HFF-Myc (cell line): ENCODE data around the gene METRNL.

ENCODE experiments used
- DNase-seq: peaks from one replicate; pipeline ENCODE4 v3.0.0-alpha.2; 2011; ENCODE audit warnings: low read depth; ENCODE audit errors: extremely low read depth
- H3K4me3 ChIP-seq: replicated peaks from 2 replicates; pipeline ENCODE4 v1.5.1; 2011; ENCODE audit warnings: low read depth, mild to moderate bottlenecking, control low read depth, low read length
- CTCF ChIP-seq: IDR thresholded peaks from 2 replicates; pipeline ENCODE4 v1.5.1; 2012; ENCODE audit warnings: mild to moderate bottlenecking, low read depth, low read length, control low read depth; ENCODE audit errors: missing control alignments

The METRNL gene

DNA sequence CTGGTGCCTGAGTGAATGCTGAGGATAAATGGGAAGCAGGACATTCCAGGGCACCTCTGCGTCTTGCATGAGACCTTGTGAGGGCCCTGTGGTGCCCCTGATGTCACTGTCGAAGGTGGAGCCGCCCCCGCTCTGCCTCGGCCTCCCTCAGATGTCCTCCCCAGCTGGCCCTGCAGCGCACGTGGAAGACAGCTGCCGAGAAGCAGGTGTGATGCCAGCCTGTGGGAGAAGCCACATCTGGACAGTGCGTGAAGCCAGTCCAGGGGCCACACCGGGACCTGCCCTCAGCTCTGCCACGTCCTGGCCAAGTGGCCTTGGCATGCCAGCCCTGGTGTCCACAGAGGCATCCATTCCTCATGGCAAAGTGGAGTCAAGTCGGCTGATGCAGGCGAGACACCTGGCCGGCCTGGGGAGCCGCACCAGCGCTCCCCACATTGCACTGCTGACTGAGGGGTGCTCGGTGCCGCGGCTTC is 21.6 kb upstream of the METRNL start:
- TF ChIP-seq CTCF: no peak
- no peak overlapping the region for H3K4me3 ChIP-seq
- no peak for DNase-seq

- DNase-seq: no peak
- TF ChIP-seq CTCF: no peak
- H3K4me3 ChIP-seq: no peak overlapping the region
Observed at GRCh38 chr17:83058266-83058798, 21.1 kb upstream of the METRNL start.

GRCh38 chr17:83061586-83061985 is 17.8 kb upstream of the METRNL start:
- no peak overlapping the region for H3K4me3 ChIP-seq
- DNase-seq: no peak
- no peak for TF ChIP-seq CTCF

DNA sequence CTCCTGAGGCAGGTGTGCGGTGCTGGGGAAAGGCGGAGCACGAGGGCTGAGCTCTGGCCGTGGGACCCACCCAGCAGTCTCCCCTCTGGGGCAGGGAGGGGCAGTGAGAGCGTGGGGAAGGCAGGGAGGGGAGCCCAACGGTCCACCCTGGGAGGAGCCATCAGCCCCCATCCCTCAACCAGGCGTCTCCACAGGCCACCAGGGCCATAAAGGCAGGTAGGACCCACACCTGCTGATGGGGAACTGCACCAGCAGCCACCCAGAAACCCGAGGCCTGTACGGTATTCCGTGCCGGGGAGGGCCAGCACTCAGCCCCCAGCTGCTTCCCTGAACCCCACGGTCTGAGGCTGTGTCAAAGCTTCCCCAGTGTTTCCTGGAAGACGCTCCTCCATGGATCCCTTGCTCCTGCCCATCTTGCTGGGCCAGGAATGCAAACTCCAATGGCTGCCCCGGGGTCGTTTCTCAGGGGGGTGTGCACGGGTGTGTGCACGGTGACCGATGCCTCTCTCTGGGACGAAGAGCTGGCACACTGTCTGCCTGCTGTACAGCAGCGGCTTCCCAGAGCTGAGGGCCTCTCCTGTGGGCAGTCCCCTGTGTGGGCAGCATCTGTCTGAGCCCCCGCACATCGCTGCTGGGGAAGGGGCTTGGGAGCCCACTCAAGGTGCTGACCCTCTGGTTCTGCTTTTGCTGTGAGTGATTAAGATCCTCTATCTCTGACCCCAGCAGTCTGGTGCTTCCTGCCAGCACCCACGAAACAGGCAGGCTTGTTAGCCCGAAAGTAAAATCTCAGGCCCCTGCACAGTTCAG is 17.2 kb upstream of the METRNL start:
- DNase-seq: no peak
- TF ChIP-seq CTCF: no peak
- no peak overlapping the region for H3K4me3 ChIP-seq

GRCh38 chr17:83062818-83063671 is 16.4 kb upstream of the METRNL start:
- no peak for TF ChIP-seq CTCF
- no peak overlapping the region for H3K4me3 ChIP-seq
- DNase-seq: no peak

GRCh38 chr17:83064021-83064731 is 15.2 kb upstream of the METRNL start:
- H3K4me3 ChIP-seq: no peak overlapping the region
- TF ChIP-seq CTCF: no peak
- DNase-seq: no peak
